ENCODE results near the gene SFRP5.

The SFRP5 gene

GRCh38 chr10:97805949-97806348, 34.1 kb upstream of the SFRP5 start:
- Histone ChIP-seq H3K4me1 (ENCODE audit: insufficient read depth, low read length, severe bottlenecking) (no peaks in the 10 kb centered on the region), H3K79me2 (ENCODE audit: insufficient read depth, low read length) (no peaks in the 10 kb centered on the region), H3K9ac (ENCODE audit: low read length) (no peak overlapping the region), H3K9me3 (ENCODE audit: low read length) (no peaks in the 10 kb centered on the region), H3K4me3 (ENCODE audit: low read depth, low read length, poor library complexity, severe bottlenecking) (no peak overlapping the region), H4K20me1 (ENCODE audit: insufficient read depth, low read length) (no peaks in the 10 kb centered on the region), H3K4me2 (ENCODE audit: low read length) (no peak overlapping the region), H2AFZ (ENCODE audit: low read length) (no peak overlapping the region), H3K27me3 (ENCODE audit: insufficient read depth, low read length) (no peaks in the 10 kb centered on the region), H3K27ac (ENCODE audit: low read depth, low read length, poor library complexity, severe bottlenecking) (no peak overlapping the region), H3F3A (ENCODE audit: insufficient read depth, low read length) (no peaks in the 10 kb centered on the region), H3K9me2 (ENCODE audit: low read depth, low read length) (no peaks in the 10 kb centered on the region), H3K36me3 (ENCODE audit: insufficient read depth, low read length) (no peaks in the 10 kb centered on the region)
- no peak for TF ChIP-seq CTCF (IDR thresholded peaks at IDR 0.05; ENCODE audit: low read length)
- no peak for TF ChIP-seq EZH2 (IDR thresholded peaks at IDR 0.05; ENCODE audit: borderline replicate concordance, low read length)

GRCh38 chr10:97805096-97805884, 33.5 kb upstream of the SFRP5 start:
- Histone ChIP-seq H3K4me3 (ENCODE audit: low read depth, low read length, poor library complexity, severe bottlenecking) (no peak overlapping the region), H3K27me3 (ENCODE audit: insufficient read depth, low read length) (no peaks in the 10 kb centered on the region), H3K36me3 (ENCODE audit: insufficient read depth, low read length) (no peaks in the 10 kb centered on the region), H3K79me2 (ENCODE audit: insufficient read depth, low read length) (no peaks in the 10 kb centered on the region), H2AFZ (ENCODE audit: low read length) (no peak overlapping the region), H3K9me2 (ENCODE audit: low read depth, low read length) (no peaks in the 10 kb centered on the region), H3K9ac (ENCODE audit: low read length) (no peak overlapping the region), H3K27ac (ENCODE audit: low read depth, low read length, poor library complexity, severe bottlenecking) (no peak overlapping the region), H3F3A (ENCODE audit: insufficient read depth, low read length) (no peaks in the 10 kb centered on the region), H3K4me2 (ENCODE audit: low read length) (no peak overlapping the region), H4K20me1 (ENCODE audit: insufficient read depth, low read length) (no peaks in the 10 kb centered on the region), H3K9me3 (ENCODE audit: low read length) (no peaks in the 10 kb centered on the region), H3K4me1 (ENCODE audit: insufficient read depth, low read length, severe bottlenecking) (no peaks in the 10 kb centered on the region)
- no peak for TF ChIP-seq EZH2 (IDR thresholded peaks at IDR 0.05; ENCODE audit: borderline replicate concordance, low read length)
- TF ChIP-seq CTCF (IDR thresholded peaks at IDR 0.05; ENCODE audit: low read length), result no peak

GRCh38 chr10:97801422-97801821, 29.6 kb upstream of the SFRP5 start:
- no peaks in the 10 kb centered on the region for H3K9me3 ChIP-seq (ENCODE audit: low read length)
- no peak overlapping the region for H2AFZ ChIP-seq (ENCODE audit: low read length)
- no peak overlapping the region for H3K9ac ChIP-seq (ENCODE audit: low read length)
- H3K4me1 ChIP-seq (ENCODE audit: insufficient read depth, low read length, severe bottlenecking), result no peaks in the 10 kb centered on the region
- no peaks in the 10 kb centered on the region for H3K27me3 ChIP-seq (ENCODE audit: insufficient read depth, low read length)
- H3K79me2 ChIP-seq (ENCODE audit: insufficient read depth, low read length), result no peaks in the 10 kb centered on the region
- no peaks in the 10 kb centered on the region for H4K20me1 ChIP-seq (ENCODE audit: insufficient read depth, low read length)
- no peak overlapping the region for H3K4me2 ChIP-seq (ENCODE audit: low read length)
- H3K4me3 ChIP-seq (ENCODE audit: low read depth, low read length, poor library complexity, severe bottlenecking), result no peak overlapping the region
- H3K36me3 ChIP-seq (ENCODE audit: insufficient read depth, low read length), result no peaks in the 10 kb centered on the region; the same call in 1 of the 2 replicates
- H3K27ac ChIP-seq (ENCODE audit: low read depth, low read length, poor library complexity, severe bottlenecking), result no peak overlapping the region
- TF ChIP-seq CTCF (IDR thresholded peaks at IDR 0.05; ENCODE audit: low read length) (no peak), EZH2 (IDR thresholded peaks at IDR 0.05; ENCODE audit: borderline replicate concordance, low read length) (no peak)
- H3K9me2 ChIP-seq (ENCODE audit: low read depth, low read length), result no peaks in the 10 kb centered on the region
- H3F3A ChIP-seq (ENCODE audit: insufficient read depth, low read length), result no peaks in the 10 kb centered on the region
